K562 (cell line): ENCODE results near the gene NCOA1. TPM values are rescaled to one million over a fixed set of nuclear protein-coding genes. Genes with fewer than 3 reads are reported as not detected.

ENCODE experiments used
- ATAC-seq: fragments of 200-7000 bp; cut with Tn5 transposase; 3 replicates; pipeline ENCODE4 v1.9.1; 2020; ENCODE audit warnings: moderate library complexity
- BruUV-seq: library from RNA; stranded (reverse); fragments of 400-500 nt; replicated peaks from 2 replicates; lab custom pipeline; 2021; lab: Mats Ljungman, UMichigan
- CTCF ChIA-PET: fragments of 300-600 bp; formaldehyde crosslinking; extraction: SDS; loops from one replicate; lab custom pipeline; 2021; ENCODE audit warnings: low intra/inter-chr PET ratio; lab: Yijun Ruan, JAX
- POLR2A ChIA-PET: fragments of 300-600, 350-650 bp; sonication (Branson Sonifier 250); formaldehyde crosslinking; extraction: SDS; loops from one replicate; lab custom pipeline; 2021; ENCODE audit warnings: antibody characterized with exemption, inconsistent platforms; lab: Yijun Ruan, JAX
- DNase-seq, 4 experiments: peaks; one replicate each; pipeline versions ENCODE4 v3.0.0 to v3.0.0-alpha.2; 2011 to 2018; ENCODE audit warnings: low spot score in 3 of 4, mixed read lengths in 3 of 4; ENCODE audit errors: extremely low read depth in 1 of 4
- FAIRE-seq: peaks from 2 replicates; lab custom pipeline; 2011; peaks lifted over from hg19 to GRCh38; lab: Jason Lieb, UNC
- H2AFZ ChIP-seq: 2 replicates; pipeline ENCODE4 v1.6.0; 2011; ENCODE audit warnings: low read depth, low read length, control low read depth, inconsistent platforms
- H3K27ac ChIP-seq: fragments of 200-600 bp; 3 replicates; pipeline ENCODE4 v1.8.0; 2011; ENCODE audit warnings: low read depth, mild to moderate bottlenecking, control low read depth, inconsistent platforms, low read length, moderate library complexity, mixed read lengths; ENCODE audit errors: extremely low read depth
- H3K27me3 ChIP-seq, 2 experiments: fragments of 300-600 bp in 1 of 2; 2 replicates in 1 of 2; 3 replicates in 1 of 2; pipeline versions ENCODE4 v1.6.0 to v1.8.0; 2011; ENCODE audit warnings: inconsistent platforms in 2 of 2, low read length in 2 of 2, mild to moderate bottlenecking in 1 of 2, mixed read lengths in 1 of 2, moderate library complexity in 1 of 2; ENCODE audit not compliant: control insufficient read depth in 2 of 2, insufficient read depth in 2 of 2
- H3K36me3 ChIP-seq: fragments of 300-600 bp; 3 replicates; pipeline ENCODE4 v1.8.0; 2011; ENCODE audit warnings: mild to moderate bottlenecking, low read length, inconsistent platforms; ENCODE audit not compliant: control insufficient read depth, insufficient read depth
- H3K4me1 ChIP-seq, 2 experiments: fragments of 200-600 bp in 1 of 2; replicated peaks in 1 of 2; 2 replicates in 1 of 2; 3 replicates in 1 of 2; pipeline versions ENCODE4 v1.5.1 to v1.8.0; 2011; ENCODE audit warnings: inconsistent platforms in 2 of 2, low read length in 2 of 2, mild to moderate bottlenecking in 1 of 2, mixed read lengths in 1 of 2, moderate library complexity in 1 of 2; ENCODE audit not compliant: control insufficient read depth in 2 of 2, insufficient read depth in 2 of 2
- H3K4me2 ChIP-seq: 2 replicates; pipeline ENCODE4 v1.6.1; 2011; ENCODE audit warnings: low read length, control low read depth, inconsistent platforms, mixed read lengths; ENCODE audit not compliant: insufficient read depth
- H3K4me3 ChIP-seq: fragments of 200-600 bp; sonication (generic), shearing (Covaris generic); 2 replicates; pipeline ENCODE4 v1.5.1; 2016; ENCODE audit warnings: control low read depth, inconsistent platforms
- H3K79me2 ChIP-seq: fragments of 200-600 bp; 3 replicates; pipeline ENCODE4 v1.8.0; 2011; ENCODE audit warnings: low read length, inconsistent platforms; ENCODE audit not compliant: control insufficient read depth, insufficient read depth
- H3K9ac ChIP-seq, 2 experiments: 2 replicates each; pipeline versions ENCODE4 v1.6.0 to v1.6.1; 2011; ENCODE audit warnings: low read depth in 2 of 2, low read length in 2 of 2, control low read depth in 1 of 2, inconsistent platforms in 1 of 2, mild to moderate bottlenecking in 1 of 2, mixed read lengths in 1 of 2; ENCODE audit not compliant: insufficient read depth in 1 of 2
- H3K9me1 ChIP-seq: one replicate; pipeline ENCODE4 v1.6.0; 2011; ENCODE audit warnings: inconsistent platforms, mild to moderate bottlenecking, low read length, moderate library complexity; ENCODE audit not compliant: control insufficient read depth, insufficient read depth
- H3K9me3 ChIP-seq: replicated peaks from 2 replicates; pipeline ENCODE4 v1.5.1; 2011; ENCODE audit warnings: low read depth, low read length, inconsistent platforms; ENCODE audit not compliant: control insufficient read depth, insufficient read depth
- H4K20me1 ChIP-seq: replicated peaks from 2 replicates; pipeline ENCODE4 v1.6.1; 2011; ENCODE audit warnings: low read length, inconsistent platforms, mixed read lengths; ENCODE audit not compliant: control insufficient read depth, insufficient read depth
- CHD4 ChIP-seq: fragments of 200-600 bp; sonication (generic); IDR thresholded peaks from 3 replicates; pipeline ENCODE4 v1.6.1; 2012; ENCODE audit warnings: low read depth, mild to moderate bottlenecking, mixed read lengths, low read length, inconsistent platforms; ENCODE audit not compliant: insufficient read depth, insufficient replicate concordance, poor library complexity, severe bottlenecking
- DPF2 ChIP-seq: fragments of 450-650 bp; IDR thresholded peaks from 2 replicates; pipeline ENCODE4 v1.6.1; 2016
- EZH2 ChIP-seq: IDR thresholded peaks from 2 replicates; pipeline ENCODE4 v1.6.1; 2012; ENCODE audit warnings: low read depth, mild to moderate bottlenecking, inconsistent platforms, low read length, borderline replicate concordance
- GMEB1 ChIP-seq: fragments of 250-450 bp; sonication (Bioruptor Pico); IDR thresholded peaks from 2 replicates; pipeline ENCODE4 v1.4.0; 2020; ENCODE audit warnings: mild to moderate bottlenecking
- NFYB ChIP-seq: IDR thresholded peaks from 2 replicates; pipeline ENCODE4 v1.6.1; 2011; ENCODE audit warnings: mild to moderate bottlenecking, moderate library complexity; ENCODE audit not compliant: insufficient read length; ENCODE audit errors: extremely low read depth
- SLC30A9 ChIP-seq: fragments of 250-450 bp; sonication (Bioruptor Pico); IDR thresholded peaks from 2 replicates; pipeline ENCODE4 v1.8.0; 2022; ENCODE audit warnings: mild to moderate bottlenecking, moderate library complexity
- SNRNP70 ChIP-seq: fragments of 200-400 bp; formaldehyde crosslinking; optimal IDR thresholded peaks from 2 replicates; pipeline ENCODE3; 2017; ENCODE audit warnings: low read depth, low read length
- TRIM28 ChIP-seq: fragments of 450-650 bp; IDR thresholded peaks from 2 replicates; pipeline ENCODE4 v1.6.1; 2017
- USF2 ChIP-seq: sonication (generic); formaldehyde crosslinking; IDR thresholded peaks from 2 replicates; pipeline ENCODE4 v1.5.0; 2020; ENCODE audit warnings: missing genetic modification reagents
- ZBTB2 ChIP-seq: fragments of 450-650 bp; IDR thresholded peaks from 2 replicates; pipeline ENCODE4 v1.6.1; 2016; ENCODE audit warnings: antibody characterized with exemption
- ZKSCAN8 ChIP-seq: fragments of 200-800 bp; sonication (Bioruptor generic); IDR thresholded peaks from 2 replicates; pipeline ENCODE4 v1.6.1; 2016; ENCODE audit warnings: missing genetic modification characterization, missing compliant biosample characterization
- ZNF23 ChIP-seq: fragments of 250-450 bp; sonication (Bioruptor Pico); IDR thresholded peaks from 2 replicates; pipeline ENCODE4 v1.4.0; 2020; ENCODE audit warnings: mild to moderate bottlenecking
- ZNF780A ChIP-seq: fragments of 250-450 bp; sonication (Bioruptor Pico); IDR thresholded peaks from 2 replicates; pipeline ENCODE4 v1.5.0; 2021; ENCODE audit warnings: mild to moderate bottlenecking
- WGBS: fragments of 100-300 bp; shearing (Covaris generic); methylation state at CpG from one replicate; pipeline ENCODE4 v1.1.6; 2016; ENCODE audit warnings: low coverage, mixed read lengths; ENCODE audit not compliant: insufficient coverage; ENCODE audit errors: missing lambda C conversion rate; 5-methylcytosine and 5-hydroxymethylcytosine counted together
- in situ Hi-C: fragments of 300-500 bp; cut with MboI; formaldehyde crosslinking; loops from 4 replicates; pipeline ENCODE4 v1.15.0; 2018; ENCODE audit warnings: inconsistent platforms, mixed read lengths
- intact Hi-C: fragments of 100-400 bp; cut with micrococcal nuclease; formaldehyde crosslinking; loops from 2 replicates; pipeline ENCODE4 v1.14.2; 2022
- polyA plus RNA-seq, 8 experiments: library from polyadenylated mRNA; depleted of rRNA in 4 of 8; stranded (reverse) in 5 of 8; unstranded in 3 of 8; fragments of >200 nt; fragmentation: Nextera tagmentation in 2 of 8; fragmentation: Illumina TruSeq in 1 of 8; extraction: Ambion mirVana in 2 of 8; extraction: Trizol in 1 of 8; gene quantifications; 2 replicates each; pipeline versions ENCODE4 v1.2.1 to v1.2.3, GENCODE V29; 2011 to 2014; ENCODE audit warnings: inconsistent platforms in 1 of 8, missing spikeins in 1 of 8
- total RNA-seq, 7 experiments: library from RNA; depleted of rRNA in 6 of 7; stranded (reverse); fragments of >200 nt in 6 of 7; fragmentation: Illumina TruSeq in 2 of 7; extraction: Trizol in 2 of 7; gene quantifications; 2 replicates each; pipeline versions ENCODE4 v1.2.1 to v1.2.3, GENCODE V29; 2011 to 2021; ENCODE audit warnings: low replicate concordance in 1 of 7

NCOA1 gene
- total and polyA plus RNA-seq, 9 of the 15 experiments (the other 6 are each of a cell fraction or from before 2014, with no cell fraction given): 4.9 to 25.7 (median 17.0) TPM

GRCh38 chr2:24743924-24744323 lies 252.9 kb downstream of the NCOA1 start:
- DNase-seq (no peak), ATAC-seq (no peak), FAIRE-seq (no peak)
- Histone ChIP-seq H3K4me2 (no peak overlapping the region), H3K36me3 (peaks cover 25% of the 10 kb centered on the region), H3K27me3 (no peaks in the 10 kb centered on the region), H3K4me1 (no peaks in the 10 kb centered on the region), H3K9ac (no peak overlapping the region), H3K9me3 (no peaks in the 10 kb centered on the region), H4K20me1 (no peaks in the 10 kb centered on the region), H3K27ac (no peak overlapping the region), H2AFZ (no peak overlapping the region), H3K9me1 (no peaks in the 10 kb centered on the region), H3K4me3 (no peak overlapping the region), H3K79me2 (no peaks in the 10 kb centered on the region)
- ChIA-PET POLR2A (interaction anchor here (0.7 kb wide), 1 partner anchor 9 kb away, joined by 3 read pairs; no protein-coding TSS in a partner anchor), CTCF (no interaction called here)
- TF ChIP-seq ZKSCAN8 (CRISPR knock-in tag) (no peak), SNRNP70 (no peak)
- 81% methylated on average over 3 of the region's 3 CpGs for WGBS
- intact Hi-C loops (no loop called here), in situ Hi-C loops (no loop called here)
- BruUV-seq: no TSS peak

- Histone ChIP-seq H3K4me2 (no peak overlapping the region), H3K9me3 (no peaks in the 10 kb centered on the region), H3K4me3 (no peak overlapping the region), H3K27ac (no peak overlapping the region), H3K79me2 (no peaks in the 10 kb centered on the region), H2AFZ (no peak overlapping the region), H4K20me1 (no peaks in the 10 kb centered on the region), H3K9me1 (no peaks in the 10 kb centered on the region), H3K9ac (no peak overlapping the region), H3K36me3 (peaks cover 25% of the 10 kb centered on the region), H3K27me3 (no peaks in the 10 kb centered on the region), H3K4me1 (no peaks in the 10 kb centered on the region)
- ATAC-seq (no peak), DNase-seq (no peak), FAIRE-seq (no peak)
- in situ Hi-C loops: no loop called here
- intact Hi-C loops: no loop called here
- no TSS peak for BruUV-seq
- WGBS: 57% methylated on average over 1 of the region's 1 CpG
- ChIA-PET POLR2A (interaction anchor here (0.7 kb wide), 1 partner anchor 10 kb away, joined by 3 read pairs; no protein-coding TSS in a partner anchor), CTCF (interaction anchor here (0.5 kb wide), 1 partner anchor 253 kb away, joined by 3 read pairs; the partner anchor contains the start of gene NCOA1)
- no peak for TF ChIP-seq NFYB
- no peak for TF ChIP-seq EZH2
- TF ChIP-seq CHD4: no peak
- TF ChIP-seq GMEB1 (CRISPR knock-in tag): no peak
- TF ChIP-seq DPF2: no peak
- no peak for TF ChIP-seq SLC30A9 (CRISPR knock-in tag)
- no peak for TF ChIP-seq ZBTB2
- TF ChIP-seq TRIM28: no peak
- no peak for TF ChIP-seq ZNF23 (CRISPR knock-in tag)
- no peak for TF ChIP-seq USF2 (CRISPR knock-in tag)
- TF ChIP-seq ZNF780A (CRISPR knock-in tag): no peak
These were observed 253.3 kb downstream of the NCOA1 start for GRCh38 chr2:24744356-24744755.
